Immature natural killer cell (primary cell): ENCODE measurements around the gene EHBP1. TPM values are rescaled to one million over a fixed set of nuclear protein-coding genes. Genes with fewer than 3 reads are reported as not detected.

Experiments used
- DNase-seq, 3 donors: peaks; one replicate each; pipeline ENCODE4 v3.0.0; 2022; ENCODE audit warnings: mixed read lengths in 1 of 3
- H3K27ac Mint-ChIP-seq, 6 donors: one replicate each; pipeline ENCODE4 v1.8.0; 2020; ENCODE audit warnings: mixed read lengths in 6 of 6, mild to moderate bottlenecking in 5 of 6, inconsistent platforms in 4 of 6, moderate library complexity in 3 of 6
- H3K27me3 Mint-ChIP-seq, 3 donors: one replicate each; pipeline ENCODE4 v1.8.0; 2020 to 2021; ENCODE audit warnings: low read depth in 3 of 3, mild to moderate bottlenecking in 3 of 3, mixed read lengths in 3 of 3, moderate library complexity in 3 of 3, inconsistent platforms in 1 of 3
- H3K36me3 Mint-ChIP-seq, 3 donors: one replicate each; pipeline ENCODE4 v1.8.0; 2020; ENCODE audit warnings: mixed read lengths in 3 of 3, inconsistent platforms in 2 of 3, mild to moderate bottlenecking in 2 of 3
- H3K4me1 Mint-ChIP-seq, 2 donors: one replicate each; pipeline ENCODE4 v1.8.0; 2020; ENCODE audit warnings: inconsistent platforms in 2 of 2, mild to moderate bottlenecking in 2 of 2, mixed read lengths in 2 of 2, moderate library complexity in 1 of 2
- H3K4me3 Mint-ChIP-seq, 5 donors: one replicate each; pipeline ENCODE4 v1.8.0; 2020; ENCODE audit warnings: mild to moderate bottlenecking in 5 of 5, mixed read lengths in 5 of 5, inconsistent platforms in 3 of 5, moderate library complexity in 3 of 5
- H3K9me3 Mint-ChIP-seq, 6 donors: one replicate each; pipeline ENCODE4 v1.8.0; 2020; ENCODE audit warnings: mild to moderate bottlenecking in 6 of 6, mixed read lengths in 6 of 6, inconsistent platforms in 4 of 6, moderate library complexity in 3 of 6
- polyA plus RNA-seq, 3 donors: library from polyadenylated mRNA; unstranded; fragments of 300-500 nt; fragmentation: Illumina TruSeq; gene quantifications; one replicate each; pipeline ENCODE4 v1.2.3, GENCODE V29; 2021

Gene EHBP1
- polyA plus RNA-seq, 3 donors from 2014 or later = 6.9 to 23.5 (median 9.0) TPM

DNA sequence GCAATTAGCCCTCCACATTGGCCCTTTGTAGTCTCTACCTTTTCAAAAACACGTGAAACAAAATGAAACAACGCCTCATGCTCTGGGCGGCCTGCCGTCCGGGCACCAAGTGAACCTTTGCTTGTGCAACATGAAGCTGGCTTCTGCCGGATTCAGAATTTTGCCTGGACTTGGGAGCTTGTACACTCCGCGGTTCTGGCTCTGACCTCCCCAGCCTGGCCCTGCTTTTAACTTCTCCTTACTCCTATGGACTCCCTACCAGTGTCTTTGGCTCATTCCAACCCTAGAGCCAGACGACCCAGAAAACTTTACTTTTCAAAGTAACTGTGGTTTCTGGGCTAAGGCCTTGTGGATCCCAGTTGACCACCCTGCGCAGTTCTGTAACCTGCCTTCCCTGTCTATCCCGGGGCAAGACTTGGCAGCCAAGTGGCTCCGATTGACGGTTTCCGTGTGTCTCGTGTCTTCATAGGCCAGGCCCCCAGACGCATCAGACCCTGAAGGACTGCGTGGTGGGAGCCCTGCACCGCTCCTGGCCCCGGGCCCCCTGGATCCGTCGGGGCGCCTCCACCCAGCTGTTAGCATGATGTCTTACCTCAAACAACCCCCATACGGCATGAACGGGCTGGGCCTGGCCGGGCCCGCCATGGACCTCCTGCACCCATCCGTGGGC is 347.0 kb downstream of the EHBP1 start:
- Mint-ChIP-seq H3K27me3 (peaks cover 24 to 41% (median 36%) of the 10 kb centered on the region in 3 donors), H3K4me1 (peaks cover 52 to 70% of the 10 kb centered on the region in 2 donors), H3K4me3 (peak overlapping the region; percentile 12 to 67 (median 54)), H3K9me3 (peaks cover 0 to 1% (median 0%) of the 10 kb centered on the region in 6 donors), H3K36me3 (peaks cover 0 to 5% (median 3%) of the 10 kb centered on the region in 3 donors), H3K27ac (no peak overlapping the region)
- no peak for DNase-seq

DNA sequence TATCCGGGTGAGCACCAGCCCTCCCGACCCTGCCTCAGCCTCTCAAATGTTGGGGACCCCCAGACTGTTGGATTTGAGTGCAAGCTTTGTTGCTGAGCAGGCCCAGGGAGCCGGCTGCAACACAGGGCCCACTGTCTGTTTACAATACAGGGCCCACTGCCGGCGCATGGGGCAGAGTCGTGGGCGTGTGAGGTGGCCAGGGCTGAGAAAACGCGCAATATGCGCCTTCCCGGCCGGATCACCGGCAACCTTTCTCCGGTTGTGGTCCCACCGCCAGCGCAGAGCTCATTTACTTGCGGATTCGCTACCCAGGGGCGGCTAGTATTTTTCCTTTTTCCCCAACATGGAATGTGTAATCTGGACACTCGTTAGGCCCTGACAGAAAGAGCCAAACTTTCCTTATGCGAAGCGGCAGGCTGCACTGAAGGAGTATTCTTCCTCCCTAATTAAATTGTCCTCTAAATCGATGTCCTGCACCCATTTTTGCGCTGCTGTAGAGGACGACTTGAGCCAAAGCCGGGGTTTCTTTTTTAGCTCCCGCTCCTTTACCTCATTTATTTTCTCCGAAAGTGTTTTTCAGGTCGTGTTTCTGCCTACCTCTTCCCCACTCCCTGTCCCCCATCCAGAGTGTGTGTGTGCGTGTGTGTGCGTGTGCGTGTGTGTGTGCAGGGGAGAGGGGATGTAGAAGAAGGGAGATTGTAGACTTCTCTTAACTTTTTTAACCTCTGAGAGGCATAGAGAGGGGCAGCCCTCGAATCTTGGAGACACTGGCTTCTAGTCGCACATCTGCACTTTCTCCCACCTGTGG is 347.8 kb downstream of the EHBP1 start:
- peaks cover 0 to 2% (median 0%) of the 10 kb centered on the region in 6 donors for H3K9me3 Mint-ChIP-seq
- no peak for DNase-seq
- H3K27me3 Mint-ChIP-seq = peaks cover 21 to 40% (median 35%) of the 10 kb centered on the region in 3 donors
- H3K4me3 Mint-ChIP-seq = peak overlapping the region; percentile 6 to 84 (median 22)
- H3K4me1 Mint-ChIP-seq = peaks cover 56 to 73% of the 10 kb centered on the region in 2 donors
- H3K36me3 Mint-ChIP-seq = peaks cover 0 to 5% (median 3%) of the 10 kb centered on the region in 3 donors
- H3K27ac Mint-ChIP-seq = no peak overlapping the region

DNA sequence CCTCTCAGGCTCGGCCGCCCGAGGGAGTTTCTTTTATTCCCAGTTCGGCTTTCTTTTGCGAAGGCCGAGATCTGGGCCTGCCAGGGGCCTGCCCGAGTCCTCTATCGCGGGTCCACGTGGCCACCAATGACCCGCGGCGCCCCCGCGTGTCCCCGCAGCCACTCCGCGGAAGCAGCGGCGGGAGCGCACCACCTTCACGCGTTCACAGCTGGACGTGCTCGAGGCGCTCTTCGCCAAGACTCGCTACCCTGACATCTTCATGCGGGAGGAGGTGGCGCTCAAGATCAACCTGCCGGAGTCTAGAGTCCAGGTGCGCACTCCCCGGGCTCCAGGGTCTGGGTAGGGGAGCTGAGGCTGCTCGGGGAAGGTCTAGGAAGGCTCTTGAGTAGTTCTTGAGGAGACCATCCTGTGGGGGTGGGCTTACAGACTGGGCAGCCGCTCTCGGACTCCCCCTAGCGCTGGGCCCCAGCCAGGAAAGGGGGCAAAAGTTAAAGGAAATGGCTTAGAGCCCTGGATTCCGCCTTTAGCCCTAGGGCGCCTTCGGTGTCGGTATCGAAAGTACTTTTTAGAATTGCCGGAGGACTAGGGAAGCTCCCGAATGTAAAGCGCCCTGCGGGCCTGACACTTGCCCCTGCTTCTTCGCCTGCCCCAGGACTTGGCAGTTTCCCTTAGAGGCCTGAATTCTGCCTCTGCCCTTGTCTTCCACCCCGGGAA is 348.5 kb downstream of the EHBP1 start:
- H3K27ac Mint-ChIP-seq = no peak overlapping the region

GRCh38 chr2:63054841-63055225 is 349.3 kb downstream of the EHBP1 start:
- peaks cover 51 to 65% of the 10 kb centered on the region in 2 donors for H3K4me1 Mint-ChIP-seq
- peaks cover 0 to 4% (median under 1%) of the 10 kb centered on the region in 6 donors for H3K9me3 Mint-ChIP-seq
- no peaks in the 10 kb centered on the region for H3K36me3 Mint-ChIP-seq
- H3K4me3 Mint-ChIP-seq = peak overlapping the region in 4 of 5 donors; percentile 21 to 84 (median 65)
- H3K27me3 Mint-ChIP-seq = peaks cover 23 to 38% (median 33%) of the 10 kb centered on the region in 3 donors
- no peak for DNase-seq
- H3K27ac Mint-ChIP-seq = no peak overlapping the region

More for the DNA sequence above, 348.5 kb downstream of the EHBP1 start:
- no peak for DNase-seq
- H3K9me3 Mint-ChIP-seq = peaks cover 0 to 4% (median 0%) of the 10 kb centered on the region in 6 donors
- H3K4me3 Mint-ChIP-seq = peak overlapping the region; percentile 55 to 84 (median 70)
- H3K27me3 Mint-ChIP-seq = peaks cover 23 to 40% (median 37%) of the 10 kb centered on the region in 3 donors
- H3K36me3 Mint-ChIP-seq = peaks cover 0 to 1% (median 0%) of the 10 kb centered on the region in 3 donors
- peaks cover 57 to 72% of the 10 kb centered on the region in 2 donors for H3K4me1 Mint-ChIP-seq

DNA sequence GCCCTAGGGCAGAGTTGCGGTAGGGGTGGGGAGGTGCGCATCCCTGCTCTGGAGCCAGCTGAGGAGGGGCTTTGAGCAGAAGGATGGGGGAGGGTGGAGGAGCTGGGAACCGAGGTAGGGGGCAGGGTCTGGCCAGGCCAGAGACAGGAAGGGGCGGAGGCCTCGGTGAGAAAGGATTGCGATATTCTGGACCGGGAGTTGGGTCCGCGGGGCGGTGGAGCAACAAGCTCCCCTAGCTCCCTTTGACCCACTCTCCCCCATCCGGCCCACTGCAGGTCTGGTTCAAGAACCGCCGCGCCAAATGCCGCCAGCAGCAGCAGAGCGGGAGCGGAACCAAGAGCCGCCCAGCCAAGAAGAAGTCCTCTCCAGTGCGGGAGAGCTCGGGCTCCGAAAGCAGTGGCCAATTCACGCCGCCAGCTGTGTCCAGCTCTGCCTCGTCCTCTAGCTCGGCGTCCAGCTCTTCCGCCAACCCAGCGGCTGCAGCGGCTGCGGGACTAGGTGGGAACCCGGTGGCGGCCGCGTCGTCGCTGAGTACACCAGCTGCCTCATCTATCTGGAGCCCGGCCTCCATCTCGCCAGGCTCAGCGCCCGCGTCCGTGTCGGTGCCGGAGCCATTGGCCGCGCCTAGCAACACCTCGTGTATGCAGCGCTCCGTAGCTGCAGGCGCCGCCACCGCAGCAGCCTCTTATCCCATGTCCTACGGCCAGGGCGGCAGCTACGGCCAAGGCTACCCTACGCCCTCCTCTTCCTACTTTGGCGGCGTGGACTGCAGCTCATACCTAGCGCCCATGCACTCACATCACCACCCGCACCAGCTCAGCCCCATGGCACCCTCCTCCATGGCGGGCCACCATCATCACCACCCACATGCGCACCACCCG is 350.0 kb downstream of the EHBP1 start:
- no peak for DNase-seq
- Mint-ChIP-seq H3K36me3 (peaks cover 0 to 4% (median 0%) of the 10 kb centered on the region in 3 donors), H3K27me3 (peaks cover 27 to 43% (median 37%) of the 10 kb centered on the region in 3 donors), H3K9me3 (peaks cover 0 to 6% (median under 1%) of the 10 kb centered on the region in 6 donors), H3K4me1 (peaks cover 54 to 69% of the 10 kb centered on the region in 2 donors), H3K27ac (no peak overlapping the region), H3K4me3 (peak overlapping the region in 3 of 5 donors; percentile 21 to 84 (median 30))

GRCh38 chr2:63056107-63057050 is 350.9 kb downstream of the EHBP1 start:
- Mint-ChIP-seq H3K27me3 (peaks cover 24 to 46% (median 42%) of the 10 kb centered on the region in 3 donors), H3K36me3 (peaks cover 0 to 4% (median 0%) of the 10 kb centered on the region in 3 donors), H3K4me1 (peaks cover 49 to 63% of the 10 kb centered on the region in 2 donors), H3K9me3 (peaks cover 0 to 6% (median under 1%) of the 10 kb centered on the region in 6 donors), H3K27ac (no peak overlapping the region), H3K4me3 (peak overlapping the region in 3 of 5 donors; percentile 30 to 76 (median 47))
- DNase-seq = no peak

GRCh38 chr2:63057249-63058143 is 352.0 kb downstream of the EHBP1 start:
- Mint-ChIP-seq H3K36me3 (peaks cover 0 to 4% (median 0%) of the 10 kb centered on the region in 3 donors), H3K4me1 (peaks cover 46 to 63% of the 10 kb centered on the region in 2 donors), H3K27me3 (peaks cover 24 to 46% (median 40%) of the 10 kb centered on the region in 3 donors), H3K9me3 (peaks cover 0 to 9% (median under 1%) of the 10 kb centered on the region in 6 donors), H3K4me3 (peak overlapping the region in 4 of 5 donors; percentile 14 to 76 (median 44)), H3K27ac (no peak overlapping the region)
- no peak for DNase-seq

DNA sequence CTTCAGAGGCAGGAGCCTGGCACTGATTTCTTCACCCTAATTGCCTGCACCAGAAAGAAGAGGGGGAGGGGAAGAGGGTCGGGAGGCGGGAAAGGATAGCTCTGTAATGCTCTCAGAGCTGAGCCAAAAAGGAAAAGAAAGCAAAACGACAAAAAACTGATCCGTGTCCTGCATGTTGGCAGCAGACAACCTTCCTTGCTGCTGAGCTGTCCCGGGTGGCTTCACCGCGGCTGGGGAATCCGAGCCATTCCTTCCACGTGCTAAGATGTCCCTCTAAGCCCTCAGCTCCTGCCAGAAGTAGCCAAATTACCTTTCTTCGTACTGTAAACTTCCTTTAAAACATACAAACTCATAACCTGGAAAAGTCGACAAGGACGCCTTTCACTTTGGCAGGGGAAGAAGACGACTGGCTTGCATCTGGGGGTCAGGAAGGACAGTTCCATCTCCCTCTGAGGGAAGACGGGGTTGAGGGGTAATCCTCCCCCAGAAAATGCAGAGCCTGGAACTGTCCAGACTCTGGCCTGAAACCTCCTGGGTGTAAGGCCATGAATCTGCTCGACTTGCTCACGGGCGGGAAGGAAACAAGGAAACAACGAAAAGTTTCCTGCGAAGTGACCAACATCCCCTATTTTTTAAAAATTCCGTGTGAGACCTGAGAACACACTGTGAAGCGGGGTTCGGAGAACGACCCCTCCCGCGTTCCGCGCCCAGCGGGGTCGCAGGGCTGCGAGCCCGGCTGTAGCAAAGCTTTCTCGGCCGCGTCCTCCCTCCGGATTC is 352.8 kb downstream of the EHBP1 start:
- Mint-ChIP-seq H3K36me3 (peaks cover 0 to 4% (median 0%) of the 10 kb centered on the region in 3 donors), H3K27ac (no peak overlapping the region), H3K9me3 (peaks cover 0 to 14% (median 3%) of the 10 kb centered on the region in 6 donors), H3K4me1 (peaks cover 44 to 61% of the 10 kb centered on the region in 2 donors), H3K27me3 (peaks cover 21 to 46% (median 39%) of the 10 kb centered on the region in 3 donors), H3K4me3 (peak overlapping the region; percentile 41 to 76 (median 49))
- no peak for DNase-seq

DNA sequence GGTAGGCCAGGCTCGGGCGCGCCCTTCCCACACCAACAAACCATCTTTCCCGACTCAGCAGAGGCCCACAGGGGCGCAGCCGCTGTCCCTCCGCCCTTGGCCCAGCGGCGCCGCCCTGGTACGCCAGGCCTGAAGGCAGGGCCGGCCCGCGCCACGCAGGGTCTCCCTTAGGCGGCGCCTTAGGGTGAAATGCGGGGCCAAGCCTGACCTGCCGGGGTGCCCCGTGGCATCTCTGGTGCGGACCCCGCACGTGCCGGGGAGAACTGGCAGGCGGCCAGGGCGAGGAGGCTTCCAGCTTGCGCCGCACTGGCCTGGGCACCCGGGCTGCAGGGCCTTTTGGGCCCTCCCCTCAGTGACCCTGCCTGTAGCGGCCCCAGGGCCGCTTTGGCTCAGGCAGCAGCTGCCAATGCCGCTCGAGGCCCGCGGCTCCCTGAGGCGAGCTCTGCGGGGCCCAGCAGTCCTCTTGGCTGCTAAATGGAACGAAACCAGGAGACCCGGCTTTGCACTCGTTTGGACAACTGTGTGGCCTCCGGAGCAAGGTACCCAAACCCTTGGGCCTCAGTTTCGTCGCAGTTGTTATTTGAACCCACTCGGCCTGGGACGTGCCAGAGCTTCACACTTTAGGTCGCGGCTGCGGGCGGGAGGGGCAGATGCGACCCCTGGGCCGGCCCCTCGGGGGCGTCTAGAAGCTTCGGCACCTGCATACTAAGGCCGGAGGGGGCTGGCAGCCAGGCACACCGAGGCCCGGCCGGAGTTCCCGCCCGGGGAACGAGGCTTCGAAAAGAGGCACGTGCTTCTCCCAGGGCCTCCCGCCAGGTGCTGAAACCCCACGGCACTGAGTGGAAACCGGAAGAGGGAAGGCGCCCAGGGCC is 353.6 kb downstream of the EHBP1 start:
- Mint-ChIP-seq H3K27ac (no peak overlapping the region), H3K4me3 (peak overlapping the region in 3 of 5 donors; percentile 48 to 65 (median 58)), H3K9me3 (peaks cover 0 to 14% (median 3%) of the 10 kb centered on the region in 6 donors), H3K27me3 (peaks cover 22 to 40% (median 39%) of the 10 kb centered on the region in 3 donors), H3K4me1 (peaks cover 37 to 54% of the 10 kb centered on the region in 2 donors), H3K36me3 (peaks cover 0 to 4% (median 0%) of the 10 kb centered on the region in 3 donors)
- DNase-seq = no peak
